GM13977 (cell line): ENCODE measurements around the gene KIF22.

Source experiments
- DNase-seq: peaks from one replicate; pipeline ENCODE4 v3.0.0; 2012; ENCODE audit warnings: low spot score
- in situ Hi-C: fragments of 300-500 bp; cut with MboI; formaldehyde crosslinking; loops from one replicate; pipeline ENCODE4 v1.12.0; 2022; ENCODE audit warnings: low sequenced_read_pairs, low pct_unique_long_range_greater_than_20kb, mixed read lengths, inconsistent platforms; ENCODE audit not compliant: unreplicated experiment
- TF ChIP-seq, protein P1 (sequence below): IDR thresholded peaks from 2 replicates; pipeline ENCODE4 v1.5.1; 2012; ENCODE audit warnings: mild to moderate bottlenecking, control low read depth; ENCODE audit not compliant: insufficient read depth; ENCODE audit errors: extremely low read depth, missing control alignments

Gene KIF22

DNA sequence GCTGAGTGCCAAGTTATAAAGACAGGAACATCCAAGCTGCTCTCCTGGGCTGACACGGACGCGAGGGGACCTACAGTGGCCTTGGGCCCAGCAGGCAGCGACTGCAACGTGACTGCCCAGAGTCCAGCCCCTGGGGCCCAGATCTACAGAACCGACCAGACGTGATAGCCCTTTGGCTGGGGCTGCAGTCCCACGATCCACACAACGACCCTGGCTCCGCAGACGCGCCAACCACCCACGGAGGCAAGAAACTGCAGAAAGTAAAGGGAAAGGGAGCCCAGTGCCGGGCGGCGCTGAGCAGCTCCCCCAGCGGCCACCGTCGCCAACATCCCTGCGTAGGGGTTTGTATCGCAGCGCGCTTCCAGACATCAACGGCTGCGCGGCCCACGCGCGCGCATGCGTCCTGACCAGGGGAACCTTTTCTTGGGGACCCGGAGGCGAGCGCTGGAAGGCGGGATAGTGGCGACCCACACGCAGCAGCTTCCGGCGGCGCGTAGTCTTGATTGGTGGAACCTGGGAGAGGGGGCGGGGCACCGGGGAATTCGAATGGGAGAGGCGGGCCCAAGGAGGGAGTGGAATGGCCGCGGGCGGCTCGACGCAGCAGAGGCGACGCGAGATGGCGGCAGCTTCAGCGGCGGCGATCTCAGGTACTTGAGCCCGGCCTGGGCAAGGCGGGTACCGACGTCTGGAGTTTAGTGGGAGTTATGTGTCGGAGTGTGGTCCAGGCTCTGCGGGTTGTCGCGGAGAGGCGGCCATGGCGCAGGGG, at the start of gene KIF22:
Gene KIF22, plus strand, starts transcription at position 569 of the 766 bp plus-strand sequence. Its CDS starts 9 bp downstream, at position 578.
- in situ Hi-C loops: no loop called here
- peak; percentile 99 for DNase-seq
- TF ChIP-seq, protein P1, sequence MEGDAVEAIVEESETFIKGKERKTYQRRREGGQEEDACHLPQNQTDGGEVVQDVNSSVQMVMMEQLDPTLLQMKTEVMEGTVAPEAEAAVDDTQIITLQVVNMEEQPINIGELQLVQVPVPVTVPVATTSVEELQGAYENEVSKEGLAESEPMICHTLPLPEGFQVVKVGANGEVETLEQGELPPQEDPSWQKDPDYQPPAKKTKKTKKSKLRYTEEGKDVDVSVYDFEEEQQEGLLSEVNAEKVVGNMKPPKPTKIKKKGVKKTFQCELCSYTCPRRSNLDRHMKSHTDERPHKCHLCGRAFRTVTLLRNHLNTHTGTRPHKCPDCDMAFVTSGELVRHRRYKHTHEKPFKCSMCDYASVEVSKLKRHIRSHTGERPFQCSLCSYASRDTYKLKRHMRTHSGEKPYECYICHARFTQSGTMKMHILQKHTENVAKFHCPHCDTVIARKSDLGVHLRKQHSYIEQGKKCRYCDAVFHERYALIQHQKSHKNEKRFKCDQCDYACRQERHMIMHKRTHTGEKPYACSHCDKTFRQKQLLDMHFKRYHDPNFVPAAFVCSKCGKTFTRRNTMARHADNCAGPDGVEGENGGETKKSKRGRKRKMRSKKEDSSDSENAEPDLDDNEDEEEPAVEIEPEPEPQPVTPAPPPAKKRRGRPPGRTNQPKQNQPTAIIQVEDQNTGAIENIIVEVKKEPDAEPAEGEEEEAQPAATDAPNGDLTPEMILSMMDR: peak; percentile 85

DNA sequence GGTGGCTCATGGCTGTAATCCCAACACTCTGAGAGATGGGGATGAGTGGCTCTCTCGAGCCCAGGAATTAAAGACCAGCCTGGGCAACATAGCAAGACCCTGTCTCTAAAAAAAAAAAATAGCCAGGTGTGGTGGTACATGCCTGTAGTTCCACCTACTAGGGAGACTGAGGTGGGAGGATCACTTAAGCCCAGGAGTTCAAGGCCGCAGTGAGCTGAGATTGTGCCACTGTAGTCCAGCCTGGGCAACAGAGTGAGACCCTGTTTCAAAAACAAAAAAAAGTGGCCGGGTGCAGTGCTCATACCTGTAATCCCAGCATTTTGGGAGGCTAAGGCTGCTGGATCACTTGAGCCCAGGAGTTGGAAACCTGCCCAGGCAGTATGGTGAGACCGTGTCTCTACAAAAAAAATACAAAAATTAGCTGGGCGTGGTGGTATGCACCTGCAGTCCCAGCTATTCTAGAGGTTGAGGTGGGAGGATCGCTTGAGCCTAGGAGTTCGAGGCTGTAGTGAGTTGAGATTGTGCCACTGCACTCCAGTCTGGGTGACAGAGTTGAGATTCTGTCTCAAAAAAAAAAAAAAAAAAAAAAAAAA, 47.8 kb upstream of the KIF22 start:
- TF ChIP-seq, protein P1: no peak
- in situ Hi-C loops: no loop called here
- DNase-seq: no peak

DNA sequence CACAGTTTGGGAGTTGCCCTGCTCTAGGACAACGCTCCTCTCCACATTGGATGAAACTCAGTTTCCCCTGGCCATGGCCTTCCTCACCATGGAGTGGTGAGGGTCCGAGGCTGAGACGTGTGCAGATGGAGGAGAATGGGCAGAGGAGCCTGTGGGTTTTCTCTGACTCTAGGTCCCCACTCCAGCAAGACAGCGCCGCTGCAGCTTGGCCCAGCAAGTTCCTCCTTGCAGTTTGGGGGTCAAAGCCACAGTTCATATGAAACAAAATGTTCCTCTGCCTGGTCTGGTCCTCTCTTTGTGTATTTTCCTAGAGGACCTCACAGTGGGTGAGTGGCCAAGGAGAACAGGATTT, 47.1 kb upstream of the KIF22 start:
- TF ChIP-seq, protein P1: no peak
- in situ Hi-C loops: no loop called here
- no peak for DNase-seq

DNA sequence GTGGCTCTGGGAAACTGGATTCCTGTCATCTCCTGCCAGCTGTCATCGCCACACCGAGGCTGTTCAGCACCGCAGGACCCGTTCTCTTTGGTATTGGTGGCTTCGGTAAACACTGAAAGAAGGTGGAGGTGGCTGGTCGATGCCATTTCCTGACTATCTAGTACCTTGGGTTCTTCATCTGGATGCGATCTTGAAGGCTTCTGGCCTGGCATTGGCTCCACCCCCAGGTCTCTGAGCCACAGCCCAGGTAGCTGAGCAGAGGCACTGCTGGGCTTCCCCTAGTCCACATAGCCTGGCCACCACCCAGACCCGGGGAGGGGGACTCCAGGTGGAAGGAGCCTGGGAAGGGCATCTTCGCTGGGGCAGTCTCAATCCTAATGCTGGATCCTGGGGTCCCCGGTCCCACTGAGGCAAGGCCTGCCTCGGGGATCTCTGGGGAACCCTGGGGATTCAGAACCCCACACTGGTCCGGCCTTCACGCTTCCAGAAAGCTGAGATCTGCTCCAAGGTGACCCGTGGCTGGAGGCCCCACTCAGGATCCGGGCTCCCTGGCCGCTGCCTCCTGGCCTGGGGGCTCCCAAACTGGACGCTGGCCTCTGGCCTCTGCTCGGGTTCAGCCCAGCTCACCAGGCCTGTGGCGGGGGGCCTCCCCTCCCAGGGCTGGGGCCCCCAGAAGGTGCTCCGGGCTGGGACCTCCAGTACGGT, 46.6 kb upstream of the KIF22 start:
- TF ChIP-seq, protein P1: no peak
- no peak for DNase-seq
- in situ Hi-C loops: no loop called here

- in situ Hi-C loops: no loop called here
- no peak for DNase-seq
- TF ChIP-seq, protein P1: no peak
These were observed 45.9 kb upstream of the KIF22 start for GRCh38 chr16:29744541-29745101.

DNA sequence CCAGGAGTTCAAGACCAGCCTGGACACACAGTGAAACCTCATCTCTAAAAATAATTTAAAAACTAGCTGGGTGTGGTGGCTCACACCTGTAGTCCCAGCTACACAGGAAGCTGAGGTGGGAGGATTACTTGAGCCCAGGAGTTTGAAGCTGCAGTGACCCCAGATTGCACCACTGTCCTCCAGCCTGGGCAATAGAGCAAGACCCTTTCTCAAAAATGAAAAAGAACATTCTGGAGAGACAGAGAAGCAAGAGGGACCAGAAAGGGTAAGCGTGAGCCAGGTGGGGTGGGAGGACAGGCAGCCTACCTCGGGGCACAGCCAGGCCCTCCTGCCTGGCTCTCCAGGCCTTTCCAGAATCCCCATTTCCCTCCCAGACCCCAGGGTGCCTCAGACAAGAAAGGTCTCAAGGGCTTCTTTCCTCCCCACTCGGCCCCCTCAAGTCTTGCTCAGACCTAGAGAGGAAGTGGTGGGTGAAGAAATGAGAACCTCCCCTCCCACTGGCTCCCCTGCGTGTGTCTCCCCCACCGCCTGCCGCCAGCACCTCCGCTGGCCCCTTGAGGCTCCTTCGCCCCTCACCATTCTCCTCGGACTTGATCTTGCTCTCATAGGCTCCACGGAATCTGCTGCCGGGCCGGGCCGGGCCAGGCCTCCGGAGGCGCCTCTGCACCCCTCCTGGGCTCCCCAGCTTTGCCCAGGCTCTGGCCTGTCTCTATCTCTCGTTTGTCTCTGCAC, 45.3 kb upstream of the KIF22 start:
- peak; percentile 79 for DNase-seq
- in situ Hi-C loops: no loop called here
- TF ChIP-seq, protein P1: no peak
